IPS-18c (cell line): ENCODE results near the gene PLD4.
"Not testable (repeated sequence)": the region's sequence is repeated elsewhere in the genome, so short reads cannot be mapped to it uniquely, and the experiment has no call there.

Experiments used
- H3K4me3 ChIP-seq: 2 replicates; pipeline ENCODE4 v1.7.0; 2013; ENCODE audit warnings: low read depth, mild to moderate bottlenecking, low read length, moderate library complexity; ENCODE audit not compliant: insufficient read depth
- H3K9me3 ChIP-seq: one replicate; pipeline ENCODE4 v1.6.1; 2013; ENCODE audit warnings: mild to moderate bottlenecking, low read length, moderate library complexity; ENCODE audit not compliant: control insufficient read depth, insufficient read depth

The PLD4 gene

GRCh38 chr14:104943216-104944015 lies 18.7 kb downstream of the PLD4 start:
- not testable (repeated sequence) for H3K9me3 ChIP-seq, H3K4me3 ChIP-seq

GRCh38 chr14:104944016-104944308 lies 19.3 kb downstream of the PLD4 start:
- not testable (repeated sequence) for H3K9me3 ChIP-seq, H3K4me3 ChIP-seq

- H3K4me3 ChIP-seq, H3K9me3 ChIP-seq: not testable (repeated sequence)
Measured at GRCh38 chr14:104944436-104945205, 19.9 kb downstream of the PLD4 start.

- not testable (repeated sequence) for H3K9me3 ChIP-seq, H3K4me3 ChIP-seq
Measured at GRCh38 chr14:104945266-104945665, 20.6 kb downstream of the PLD4 start.

- not testable (repeated sequence) for H3K9me3 ChIP-seq, H3K4me3 ChIP-seq
Measured at GRCh38 chr14:104945986-104946965, 21.6 kb downstream of the PLD4 start.

GRCh38 chr14:104947201-104947600 lies 22.5 kb downstream of the PLD4 start:
- not testable (repeated sequence) for H3K4me3 ChIP-seq

GRCh38 chr14:104947881-104948735 lies 23.4 kb downstream of the PLD4 start:
- not testable (repeated sequence) for H3K9me3 ChIP-seq, H3K4me3 ChIP-seq

More at GRCh38 chr14:104947201-104947600, 22.5 kb downstream of the PLD4 start:
- H3K9me3 ChIP-seq, result not testable (repeated sequence)

- no peak overlapping the region for H3K4me3 ChIP-seq
- no peaks in the 10 kb centered on the region for H3K9me3 ChIP-seq
Measured at GRCh38 chr14:104948736-104949031, 24.0 kb downstream of the PLD4 start.

- not testable (repeated sequence) for H3K4me3 ChIP-seq, H3K9me3 ChIP-seq
Measured at GRCh38 chr14:104949406-104949955, 24.8 kb downstream of the PLD4 start.

GRCh38 chr14:104950021-104950420 lies 25.3 kb downstream of the PLD4 start:
- Histone ChIP-seq H3K9me3 (no peaks in the 10 kb centered on the region), H3K4me3 (no peak overlapping the region)

- not testable (repeated sequence) for H3K9me3 ChIP-seq, H3K4me3 ChIP-seq
Measured at GRCh38 chr14:104950701-104951100, 26.0 kb downstream of the PLD4 start.

- H3K9me3 ChIP-seq, H3K4me3 ChIP-seq: not testable (repeated sequence)
Measured at GRCh38 chr14:104951863-104952657, 27.4 kb downstream of the PLD4 start.

GRCh38 chr14:104953097-104953496 lies 28.4 kb downstream of the PLD4 start:
- no peaks in the 10 kb centered on the region for H3K9me3 ChIP-seq
- H3K4me3 ChIP-seq, result no peak overlapping the region; the same call in 1 of the 2 replicates

- no peak overlapping the region for H3K4me3 ChIP-seq
- no peaks in the 10 kb centered on the region for H3K9me3 ChIP-seq
Measured at GRCh38 chr14:104953896-104954656, 29.4 kb downstream of the PLD4 start.

- Histone ChIP-seq H3K4me3 (no peak overlapping the region), H3K9me3 (no peaks in the 10 kb centered on the region)
Measured at GRCh38 chr14:104954746-104955395, 30.2 kb downstream of the PLD4 start.
